GM23338 (cell line): ENCODE data around the gene LRRC25. TPM values are rescaled to one million over a fixed set of nuclear protein-coding genes. Genes with fewer than 3 reads are reported as not detected.
"Not testable (repeated sequence)": the region's sequence is repeated elsewhere in the genome, so short reads cannot be mapped to it uniquely, and the experiment has no call there.

ENCODE experiments used
- ATAC-seq: fragments of 200-7000 bp; cut with Tn5 transposase; 3 replicates; pipeline ENCODE4 v1.9.1; 2020
- DNase-seq: peaks from one replicate; pipeline ENCODE4 v3.0.0-alpha.2; 2015; ENCODE audit warnings: low spot score
- H2AFZ ChIP-seq: fragments of 200-600 bp; sonication (generic); 2 replicates; pipeline ENCODE4 v1.8.0; 2016; ENCODE audit warnings: antibody characterized with exemption, mild to moderate bottlenecking, moderate library complexity
- H3F3A ChIP-seq: fragments of 200-600 bp; sonication (generic); replicated peaks from 2 replicates; pipeline ENCODE4 v1.8.0; 2017; ENCODE audit warnings: antibody characterized with exemption, mixed run types, low read depth
- H3K27ac ChIP-seq: fragments of 200-600 bp; sonication (generic); 2 replicates; pipeline ENCODE4 v1.6.1; 2016; ENCODE audit warnings: low read depth
- H3K27me3 ChIP-seq: fragments of 200-600 bp; sonication (generic); 2 replicates; pipeline ENCODE4 v1.8.0; 2016; ENCODE audit warnings: mild to moderate bottlenecking, mixed run types, moderate library complexity; ENCODE audit not compliant: insufficient read depth
- H3K36me3 ChIP-seq: fragments of 200-600 bp; sonication (generic); 2 replicates; pipeline ENCODE4 v1.8.0; 2016; ENCODE audit warnings: mild to moderate bottlenecking; ENCODE audit not compliant: insufficient read depth
- H3K4me1 ChIP-seq: fragments of 200-600 bp; sonication (generic); 2 replicates; pipeline ENCODE4 v1.8.0; 2016; ENCODE audit warnings: mild to moderate bottlenecking, moderate library complexity; ENCODE audit not compliant: insufficient read depth
- H3K4me2 ChIP-seq: fragments of 200-600 bp; sonication (generic); 2 replicates; pipeline ENCODE4 v1.7.1; 2017; ENCODE audit warnings: mixed run types
- H3K4me3 ChIP-seq: fragments of 200-600 bp; sonication (generic); 2 replicates; pipeline ENCODE4 v1.6.1; 2016; ENCODE audit warnings: mixed run types
- H3K79me2 ChIP-seq: fragments of 200-600 bp; sonication (generic); replicated peaks from 2 replicates; pipeline ENCODE4 v1.8.0; 2017; ENCODE audit warnings: mild to moderate bottlenecking; ENCODE audit not compliant: insufficient read depth
- H3K9me2 ChIP-seq: fragments of 200-600 bp; sonication (generic); 2 replicates; pipeline ENCODE4 v1.8.0; 2017; ENCODE audit not compliant: insufficient read depth
- H4K20me1 ChIP-seq: fragments of 200-600 bp; sonication (generic); replicated peaks from 2 replicates; pipeline ENCODE4 v1.8.0; 2017; ENCODE audit warnings: mild to moderate bottlenecking; ENCODE audit not compliant: insufficient read depth
- H3K27ac Mint-ChIP-seq: 2 replicates; pipeline ENCODE4 v1.8.0; 2020; ENCODE audit warnings: inconsistent platforms, mild to moderate bottlenecking, moderate library complexity, mixed read lengths
- H3K27me3 Mint-ChIP-seq: 3 replicates; pipeline ENCODE4 v1.8.0; 2022; ENCODE audit warnings: low read depth, mild to moderate bottlenecking, moderate library complexity, mixed read lengths, inconsistent platforms; ENCODE audit not compliant: insufficient read depth, poor library complexity
- H3K36me3 Mint-ChIP-seq: 3 replicates; pipeline ENCODE4 v1.8.0; 2021; ENCODE audit warnings: low read depth, mild to moderate bottlenecking, inconsistent platforms, moderate library complexity, mixed read lengths
- H3K4me1 Mint-ChIP-seq: 3 replicates; pipeline ENCODE4 v1.8.0; 2020; ENCODE audit warnings: mild to moderate bottlenecking, inconsistent platforms, mixed read lengths
- H3K4me3 Mint-ChIP-seq: 3 replicates; pipeline ENCODE4 v1.8.0; 2021; ENCODE audit warnings: moderate library complexity, mild to moderate bottlenecking, inconsistent platforms, mixed read lengths
- H3K9me3 Mint-ChIP-seq: 3 replicates; pipeline ENCODE4 v1.8.0; 2020; ENCODE audit warnings: moderate library complexity, mild to moderate bottlenecking, inconsistent platforms, mixed read lengths
- CREB1 ChIP-seq: fragments of 250-450 bp; sonication (Bioruptor Pico); IDR thresholded peaks from 2 replicates; pipeline ENCODE4 v1.5.0; 2020; ENCODE audit warnings: low read depth, mild to moderate bottlenecking, moderate library complexity
- EZH2 ChIP-seq: fragments of 200-600 bp; sonication (generic); IDR thresholded peaks from one replicate; pipeline ENCODE4 v1.8.0; 2017; ENCODE audit warnings: antibody characterized with exemption, mild to moderate bottlenecking, low read depth; ENCODE audit not compliant: unreplicated experiment
- EZH2phosphoT487 ChIP-seq: fragments of 200-600 bp; sonication (generic); IDR thresholded peaks from one replicate; pipeline ENCODE4 v1.8.1; 2018; ENCODE audit warnings: antibody characterized with exemption; ENCODE audit not compliant: unreplicated experiment
- JUNB ChIP-seq: IDR thresholded peaks from one replicate; pipeline ENCODE4 v1.6.1; 2016; ENCODE audit warnings: antibody characterized with exemption; ENCODE audit not compliant: unreplicated experiment
- NANOG ChIP-seq: IDR thresholded peaks from 2 replicates; pipeline ENCODE4 v1.6.1; 2016; ENCODE audit warnings: antibody characterized with exemption, borderline replicate concordance
- POLR2AphosphoS5 ChIP-seq: IDR thresholded peaks from 2 replicates; pipeline ENCODE4 v1.6.1; 2016; ENCODE audit warnings: antibody characterized with exemption, low read depth
- STAT1 ChIP-seq: IDR thresholded peaks from one replicate; pipeline ENCODE4 v1.6.1; 2016; ENCODE audit warnings: antibody characterized with exemption; ENCODE audit not compliant: unreplicated experiment
- ZNF114 ChIP-seq: fragments of 250-450 bp; sonication (Bioruptor Pico); IDR thresholded peaks from 2 replicates; pipeline ENCODE4 v1.5.0; 2020; ENCODE audit warnings: mild to moderate bottlenecking, moderate library complexity
- ZNF331 ChIP-seq: fragments of 250-450 bp; sonication (Bioruptor Pico); IDR thresholded peaks from 2 replicates; pipeline ENCODE4 v1.5.0; 2020; ENCODE audit warnings: low read depth, mild to moderate bottlenecking, moderate library complexity
- polyA plus RNA-seq: library from polyadenylated mRNA; unstranded; fragments of >200 nt; fragmentation: Nextera tagmentation; extraction: Ambion mirVana; gene quantifications from 2 replicates; pipeline ENCODE4 v1.2.1, GENCODE V29; 2016
- total RNA-seq: library from RNA; depleted of rRNA; stranded (reverse); fragments of >200 nt; shearing (Covaris generic); gene quantifications from 2 replicates; pipeline ENCODE4 v1.2.3, GENCODE V29; 2014
- TF ChIP-seq, protein P1 (sequence below): IDR thresholded peaks from one replicate; pipeline ENCODE4 v1.6.1; 2018; ENCODE audit warnings: antibody characterized with exemption; ENCODE audit not compliant: unreplicated experiment
- TF ChIP-seq, protein P2 (sequence below): fragments of 250-450 bp; sonication (Bioruptor Pico); IDR thresholded peaks from 2 replicates; pipeline ENCODE4 v1.5.0; 2020; ENCODE audit warnings: mild to moderate bottlenecking, moderate library complexity
- TF ChIP-seq, protein P3 (sequence below): IDR thresholded peaks from 2 replicates; pipeline ENCODE4 v1.6.1; 2016; ENCODE audit warnings: antibody characterized with exemption

The LRRC25 gene
- total and polyA plus RNA-seq, 2 experiments from 2014 or later = 0.17 to 0.24 TPM

DNA sequence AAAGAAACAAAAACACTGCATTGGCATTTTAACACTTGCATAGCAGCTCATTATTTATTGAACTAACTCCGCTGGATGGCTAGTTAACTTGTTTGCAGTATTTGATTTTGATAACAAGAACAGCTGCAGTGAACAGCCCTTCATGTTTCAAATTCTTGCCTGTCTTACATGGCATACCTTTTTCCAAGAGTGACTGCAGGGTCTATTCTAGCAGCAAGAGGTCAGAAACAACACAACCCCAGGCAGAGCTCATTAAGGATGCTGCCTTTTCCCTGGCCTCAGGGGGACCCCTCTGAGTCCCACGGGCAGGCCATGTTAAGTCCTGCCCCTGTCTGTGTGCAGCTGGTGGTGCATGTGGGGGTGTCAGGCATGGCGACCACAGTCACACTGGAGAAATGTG lies 40.4 kb downstream of the LRRC25 start:
- no peaks in the 10 kb centered on the region for H3K79me2 ChIP-seq
- Mint-ChIP-seq H3K4me1 (no peaks in the 10 kb centered on the region; the same call in 2 of the 3 replicates), H3K27me3 (peaks cover 8% of the 10 kb centered on the region), H3K9me3 (no peaks in the 10 kb centered on the region; the same call in 2 of the 3 replicates), H3K27ac (no peak overlapping the region), H3K36me3 (peaks cover 61% of the 10 kb centered on the region), H3K4me3 (no peak overlapping the region)
- H4K20me1 ChIP-seq = no peaks in the 10 kb centered on the region
- no peaks in the 10 kb centered on the region for H3K9me2 ChIP-seq
- H3K36me3 ChIP-seq = no peaks in the 10 kb centered on the region; the same call in 1 of the 2 replicates
- H3K4me3 ChIP-seq = no peak overlapping the region
- DNase-seq (no peak), ATAC-seq (no peak)
- H3K27me3 ChIP-seq = no peaks in the 10 kb centered on the region
- no peak overlapping the region for H3K27ac ChIP-seq
- no peak for TF ChIP-seq JUNB
- TF ChIP-seq POLR2AphosphoS5 = no peak
- TF ChIP-seq ZNF331 = no peak
- no peak for TF ChIP-seq STAT1
- TF ChIP-seq EZH2phosphoT487 = no peak
- no peak for TF ChIP-seq NANOG
- TF ChIP-seq EZH2 = no peak
- TF ChIP-seq ZNF114 (CRISPR knock-in tag) = no peak
- TF ChIP-seq, protein P1, sequence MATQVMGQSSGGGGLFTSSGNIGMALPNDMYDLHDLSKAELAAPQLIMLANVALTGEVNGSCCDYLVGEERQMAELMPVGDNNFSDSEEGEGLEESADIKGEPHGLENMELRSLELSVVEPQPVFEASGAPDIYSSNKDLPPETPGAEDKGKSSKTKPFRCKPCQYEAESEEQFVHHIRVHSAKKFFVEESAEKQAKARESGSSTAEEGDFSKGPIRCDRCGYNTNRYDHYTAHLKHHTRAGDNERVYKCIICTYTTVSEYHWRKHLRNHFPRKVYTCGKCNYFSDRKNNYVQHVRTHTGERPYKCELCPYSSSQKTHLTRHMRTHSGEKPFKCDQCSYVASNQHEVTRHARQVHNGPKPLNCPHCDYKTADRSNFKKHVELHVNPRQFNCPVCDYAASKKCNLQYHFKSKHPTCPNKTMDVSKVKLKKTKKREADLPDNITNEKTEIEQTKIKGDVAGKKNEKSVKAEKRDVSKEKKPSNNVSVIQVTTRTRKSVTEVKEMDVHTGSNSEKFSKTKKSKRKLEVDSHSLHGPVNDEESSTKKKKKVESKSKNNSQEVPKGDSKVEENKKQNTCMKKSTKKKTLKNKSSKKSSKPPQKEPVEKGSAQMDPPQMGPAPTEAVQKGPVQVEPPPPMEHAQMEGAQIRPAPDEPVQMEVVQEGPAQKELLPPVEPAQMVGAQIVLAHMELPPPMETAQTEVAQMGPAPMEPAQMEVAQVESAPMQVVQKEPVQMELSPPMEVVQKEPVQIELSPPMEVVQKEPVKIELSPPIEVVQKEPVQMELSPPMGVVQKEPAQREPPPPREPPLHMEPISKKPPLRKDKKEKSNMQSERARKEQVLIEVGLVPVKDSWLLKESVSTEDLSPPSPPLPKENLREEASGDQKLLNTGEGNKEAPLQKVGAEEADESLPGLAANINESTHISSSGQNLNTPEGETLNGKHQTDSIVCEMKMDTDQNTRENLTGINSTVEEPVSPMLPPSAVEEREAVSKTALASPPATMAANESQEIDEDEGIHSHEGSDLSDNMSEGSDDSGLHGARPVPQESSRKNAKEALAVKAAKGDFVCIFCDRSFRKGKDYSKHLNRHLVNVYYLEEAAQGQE = no peak
- TF ChIP-seq, protein P2, sequence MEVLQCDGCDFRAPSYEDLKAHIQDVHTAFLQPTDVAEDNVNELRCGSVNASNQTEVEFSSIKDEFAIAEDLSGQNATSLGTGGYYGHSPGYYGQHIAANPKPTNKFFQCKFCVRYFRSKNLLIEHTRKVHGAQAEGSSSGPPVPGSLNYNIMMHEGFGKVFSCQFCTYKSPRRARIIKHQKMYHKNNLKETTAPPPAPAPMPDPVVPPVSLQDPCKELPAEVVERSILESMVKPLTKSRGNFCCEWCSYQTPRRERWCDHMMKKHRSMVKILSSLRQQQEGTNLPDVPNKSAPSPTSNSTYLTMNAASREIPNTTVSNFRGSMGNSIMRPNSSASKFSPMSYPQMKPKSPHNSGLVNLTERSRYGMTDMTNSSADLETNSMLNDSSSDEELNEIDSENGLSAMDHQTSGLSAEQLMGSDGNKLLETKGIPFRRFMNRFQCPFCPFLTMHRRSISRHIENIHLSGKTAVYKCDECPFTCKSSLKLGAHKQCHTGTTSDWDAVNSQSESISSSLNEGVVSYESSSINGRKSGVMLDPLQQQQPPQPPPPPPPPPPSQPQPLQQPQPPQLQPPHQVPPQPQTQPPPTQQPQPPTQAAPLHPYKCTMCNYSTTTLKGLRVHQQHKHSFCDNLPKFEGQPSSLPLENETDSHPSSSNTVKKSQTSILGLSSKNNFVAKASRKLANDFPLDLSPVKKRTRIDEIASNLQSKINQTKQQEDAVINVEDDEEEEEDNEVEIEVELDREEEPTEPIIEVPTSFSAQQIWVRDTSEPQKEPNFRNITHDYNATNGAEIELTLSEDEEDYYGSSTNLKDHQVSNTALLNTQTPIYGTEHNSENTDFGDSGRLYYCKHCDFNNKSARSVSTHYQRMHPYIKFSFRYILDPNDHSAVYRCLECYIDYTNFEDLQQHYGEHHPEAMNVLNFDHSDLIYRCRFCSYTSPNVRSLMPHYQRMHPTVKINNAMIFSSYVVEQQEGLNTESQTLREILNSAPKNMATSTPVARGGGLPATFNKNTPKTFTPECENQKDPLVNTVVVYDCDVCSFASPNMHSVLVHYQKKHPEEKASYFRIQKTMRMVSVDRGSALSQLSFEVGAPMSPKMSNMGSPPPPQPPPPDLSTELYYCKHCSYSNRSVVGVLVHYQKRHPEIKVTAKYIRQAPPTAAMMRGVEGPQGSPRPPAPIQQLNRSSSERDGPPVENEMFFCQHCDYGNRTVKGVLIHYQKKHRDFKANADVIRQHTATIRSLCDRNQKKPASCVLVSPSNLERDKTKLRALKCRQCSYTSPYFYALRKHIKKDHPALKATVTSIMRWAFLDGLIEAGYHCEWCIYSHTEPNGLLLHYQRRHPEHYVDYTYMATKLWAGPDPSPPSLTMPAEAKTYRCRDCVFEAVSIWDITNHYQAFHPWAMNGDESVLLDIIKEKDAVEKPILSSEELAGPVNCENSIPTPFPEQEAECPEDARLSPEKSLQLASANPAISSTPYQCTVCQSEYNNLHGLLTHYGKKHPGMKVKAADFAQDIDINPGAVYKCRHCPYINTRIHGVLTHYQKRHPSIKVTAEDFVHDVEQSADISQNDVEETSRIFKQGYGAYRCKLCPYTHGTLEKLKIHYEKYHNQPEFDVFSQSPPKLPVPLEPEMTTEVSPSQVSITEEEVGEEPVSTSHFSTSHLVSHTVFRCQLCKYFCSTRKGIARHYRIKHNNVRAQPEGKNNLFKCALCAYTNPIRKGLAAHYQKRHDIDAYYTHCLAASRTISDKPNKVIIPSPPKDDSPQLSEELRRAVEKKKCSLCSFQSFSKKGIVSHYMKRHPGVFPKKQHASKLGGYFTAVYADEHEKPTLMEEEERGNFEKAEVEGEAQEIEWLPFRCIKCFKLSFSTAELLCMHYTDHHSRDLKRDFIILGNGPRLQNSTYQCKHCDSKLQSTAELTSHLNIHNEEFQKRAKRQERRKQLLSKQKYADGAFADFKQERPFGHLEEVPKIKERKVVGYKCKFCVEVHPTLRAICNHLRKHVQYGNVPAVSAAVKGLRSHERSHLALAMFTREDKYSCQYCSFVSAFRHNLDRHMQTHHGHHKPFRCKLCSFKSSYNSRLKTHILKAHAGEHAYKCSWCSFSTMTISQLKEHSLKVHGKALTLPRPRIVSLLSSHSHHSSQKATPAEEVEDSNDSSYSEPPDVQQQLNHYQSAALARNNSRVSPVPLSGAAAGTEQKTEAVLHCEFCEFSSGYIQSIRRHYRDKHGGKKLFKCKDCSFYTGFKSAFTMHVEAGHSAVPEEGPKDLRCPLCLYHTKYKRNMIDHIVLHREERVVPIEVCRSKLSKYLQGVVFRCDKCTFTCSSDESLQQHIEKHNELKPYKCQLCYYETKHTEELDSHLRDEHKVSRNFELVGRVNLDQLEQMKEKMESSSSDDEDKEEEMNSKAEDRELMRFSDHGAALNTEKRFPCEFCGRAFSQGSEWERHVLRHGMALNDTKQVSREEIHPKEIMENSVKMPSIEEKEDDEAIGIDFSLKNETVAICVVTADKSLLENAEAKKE (CRISPR knock-in tag) = no peak
- TF ChIP-seq, protein P3, sequence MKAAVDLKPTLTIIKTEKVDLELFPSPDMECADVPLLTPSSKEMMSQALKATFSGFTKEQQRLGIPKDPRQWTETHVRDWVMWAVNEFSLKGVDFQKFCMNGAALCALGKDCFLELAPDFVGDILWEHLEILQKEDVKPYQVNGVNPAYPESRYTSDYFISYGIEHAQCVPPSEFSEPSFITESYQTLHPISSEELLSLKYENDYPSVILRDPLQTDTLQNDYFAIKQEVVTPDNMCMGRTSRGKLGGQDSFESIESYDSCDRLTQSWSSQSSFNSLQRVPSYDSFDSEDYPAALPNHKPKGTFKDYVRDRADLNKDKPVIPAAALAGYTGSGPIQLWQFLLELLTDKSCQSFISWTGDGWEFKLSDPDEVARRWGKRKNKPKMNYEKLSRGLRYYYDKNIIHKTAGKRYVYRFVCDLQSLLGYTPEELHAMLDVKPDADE = no peak
- TF ChIP-seq CREB1 (CRISPR knock-in tag) = no peak
- peaks cover 6% of the 10 kb centered on the region; the same call in 1 of the 2 replicates for H3F3A ChIP-seq
- no peaks in the 10 kb centered on the region for H3K4me1 ChIP-seq
- H3K4me2 ChIP-seq = no peak overlapping the region
- no peak overlapping the region for H2AFZ ChIP-seq

DNA sequence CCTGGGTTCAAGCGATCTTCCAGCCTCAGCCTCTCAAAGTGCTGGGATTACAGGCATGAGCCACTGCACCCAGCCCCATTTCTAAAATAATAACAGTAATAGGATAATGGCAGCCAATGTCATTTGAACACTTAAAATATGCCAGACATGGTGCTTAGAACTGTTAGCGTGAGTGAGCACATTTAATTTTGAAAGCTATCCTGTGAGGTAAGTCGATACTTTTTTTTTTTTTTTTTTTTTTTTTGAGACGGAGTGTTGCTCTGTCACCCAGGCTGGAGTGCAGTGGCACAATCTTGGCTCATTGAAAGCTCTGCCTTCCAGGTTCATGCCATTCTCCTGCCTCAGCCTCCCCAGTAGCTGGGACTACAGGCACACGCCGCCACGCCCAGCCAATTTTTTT lies 42.7 kb downstream of the LRRC25 start:
- not testable (repeated sequence) for ATAC-seq

More for the DNA sequence above, 42.7 kb downstream of the LRRC25 start:
- not testable (repeated sequence) for H4K20me1 ChIP-seq, H3K27ac ChIP-seq, H3K27ac Mint-ChIP-seq, H3K4me1 ChIP-seq, H3K4me1 Mint-ChIP-seq, H2AFZ ChIP-seq, H3K9me3 Mint-ChIP-seq, H3K4me3 ChIP-seq, H3K4me3 Mint-ChIP-seq, DNase-seq, H3K27me3 ChIP-seq, H3K27me3 Mint-ChIP-seq, H3K4me2 ChIP-seq, H3F3A ChIP-seq, H3K79me2 ChIP-seq, H3K36me3 ChIP-seq, H3K9me2 ChIP-seq
- H3K36me3 Mint-ChIP-seq = peaks cover 58% of the 10 kb centered on the region
